Liver (tissue), 9 donors: ENCODE data around the gene KLHL14. TPM values are rescaled to one million over a fixed set of nuclear protein-coding genes. Genes with fewer than 3 reads are reported as not detected.

Source experiments
- DNase-seq: peaks from one replicate; pipeline ENCODE4 v3.0.0-alpha.2; 2017; ENCODE audit warnings: low spot score
- H3K27ac ChIP-seq, 2 donors: one replicate each; pipeline ENCODE4 v1.7.0; 2013; ENCODE audit warnings: inconsistent platforms in 2 of 2, low read length in 2 of 2, control low read depth in 1 of 2, low read depth in 1 of 2, mild to moderate bottlenecking in 1 of 2
- H3K27me3 ChIP-seq, 4 donors: one replicate each; pipeline versions ENCODE4 v1.6.1 to v1.7.0; 2013; ENCODE audit warnings: low read length in 3 of 4, inconsistent platforms in 1 of 4, mild to moderate bottlenecking in 1 of 4, moderate library complexity in 1 of 4; ENCODE audit not compliant: control insufficient read depth in 4 of 4, insufficient read depth in 4 of 4
- H3K36me3 ChIP-seq, 4 donors: one replicate each; pipeline versions ENCODE4 v1.6.1 to v1.7.0; 2013; ENCODE audit warnings: low read length in 3 of 4, mild to moderate bottlenecking in 3 of 4, low read depth in 1 of 4, moderate library complexity in 1 of 4; ENCODE audit not compliant: control insufficient read depth in 4 of 4, insufficient read depth in 3 of 4
- H3K4me1 ChIP-seq, 4 donors: one replicate each; pipeline versions ENCODE4 v1.6.1 to v1.7.0; 2013; ENCODE audit warnings: low read length in 3 of 4, mild to moderate bottlenecking in 3 of 4, moderate library complexity in 1 of 4; ENCODE audit not compliant: control insufficient read depth in 4 of 4, insufficient read depth in 4 of 4
- H3K4me3 ChIP-seq, 3 donors: one replicate each; pipeline versions ENCODE4 v1.6.1 to v1.7.0; 2013; ENCODE audit warnings: low read length in 3 of 3, control low read depth in 1 of 3, low read depth in 1 of 3, mild to moderate bottlenecking in 1 of 3
- H3K9ac ChIP-seq, 2 donors: one replicate each; pipeline ENCODE4 v1.7.0; 2013; ENCODE audit warnings: low read length in 2 of 2, mild to moderate bottlenecking in 2 of 2, moderate library complexity in 2 of 2, control low read depth in 1 of 2, low read depth in 1 of 2
- H3K9me3 ChIP-seq, 4 donors: one replicate each; pipeline versions ENCODE4 v1.6.1 to v1.7.0; 2013; ENCODE audit warnings: low read length in 3 of 4; ENCODE audit not compliant: control insufficient read depth in 4 of 4
- EGR1 ChIP-seq, 2 donors: IDR thresholded peaks; 2 replicates each; pipeline ENCODE4 v1.6.1; 2016 to 2018; ENCODE audit warnings: antibody characterized with exemption in 2 of 2, low read depth in 2 of 2
- FOXA1 ChIP-seq: IDR thresholded peaks from 2 replicates; pipeline ENCODE4 v1.6.1; 2016; ENCODE audit warnings: antibody characterized with exemption
- FOXA2 ChIP-seq: IDR thresholded peaks from 2 replicates; pipeline ENCODE4 v1.6.1; 2016; ENCODE audit warnings: antibody characterized with exemption
- GABPA ChIP-seq, 2 donors: IDR thresholded peaks in 1 of 2; conservative IDR thresholded peaks in 1 of 2; 2 replicates each; pipeline ENCODE4 v1.6.1; 2016; ENCODE audit warnings: antibody characterized with exemption in 2 of 2, mild to moderate bottlenecking in 1 of 2, moderate library complexity in 1 of 2
- HNF4A ChIP-seq, 2 donors: conservative IDR thresholded peaks; 2 replicates each; pipeline ENCODE4 v1.6.1; 2016; ENCODE audit warnings: antibody characterized with exemption in 2 of 2, mild to moderate bottlenecking in 2 of 2
- HNF4G ChIP-seq: IDR thresholded peaks from 2 replicates; pipeline ENCODE4 v1.6.1; 2016; ENCODE audit warnings: antibody characterized with exemption
- JUND ChIP-seq, 2 donors: IDR thresholded peaks; 2 replicates each; pipeline ENCODE4 v1.6.1; 2016; ENCODE audit warnings: antibody characterized with exemption in 2 of 2
- NR2F2 ChIP-seq: IDR thresholded peaks from 2 replicates; pipeline ENCODE4 v1.6.1; 2016; ENCODE audit warnings: antibody characterized with exemption
- RAD21 ChIP-seq, 2 donors: IDR thresholded peaks; 2 replicates each; pipeline ENCODE4 v1.6.1; 2016; ENCODE audit warnings: antibody characterized with exemption in 2 of 2, mild to moderate bottlenecking in 2 of 2
- RXRA ChIP-seq, 2 donors: IDR thresholded peaks; 2 replicates each; pipeline ENCODE4 v1.6.1; 2017 to 2018; ENCODE audit warnings: antibody characterized with exemption in 2 of 2, mild to moderate bottlenecking in 1 of 2
- SP1 ChIP-seq: IDR thresholded peaks from 2 replicates; pipeline ENCODE4 v1.6.1; 2018; ENCODE audit warnings: antibody characterized with exemption, mild to moderate bottlenecking
- TAF1 ChIP-seq: conservative IDR thresholded peaks from 2 replicates; pipeline ENCODE4 v1.6.1; 2016; ENCODE audit warnings: antibody characterized with exemption, mild to moderate bottlenecking
- YY1 ChIP-seq: IDR thresholded peaks from 2 replicates; pipeline ENCODE4 v1.6.1; 2016; ENCODE audit warnings: antibody characterized with exemption, mild to moderate bottlenecking
- WGBS: extraction: QIAGEN DNeasy Blood & Tissue Kit; methylation state at CpG from one replicate; pipeline ENCODE4 v1.1.7; 2013; 5-methylcytosine and 5-hydroxymethylcytosine counted together
- polyA plus RNA-seq, 2 donors: library from polyadenylated mRNA; stranded (reverse) in 1 of 2; unstranded in 1 of 2; fragments of 200-250 nt in 1 of 2; fragments of >200 nt in 1 of 2; fragmentation: Nextera tagmentation in 1 of 2; extraction: Ambion mirVana in 1 of 2; gene quantifications; one replicate each; pipeline versions ENCODE4 v1.2.1 to v1.2.3, GENCODE V29; 2013 to 2015
- total RNA-seq, 2 donors: library from RNA; depleted of rRNA; stranded (reverse); fragments of >200 nt; gene quantifications; one replicate each; pipeline ENCODE4 v1.2.3, GENCODE V29; 2014
- TF ChIP-seq, protein P1 (sequence below): fragments of 150-350 bp; IDR thresholded peaks from 2 replicates; pipeline ENCODE4 v1.5.1; 2017; ENCODE audit warnings: improper control_type of control experiment, low read depth, low read length; ENCODE audit not compliant: missing input control
- TF ChIP-seq, protein P2 (sequence below): IDR thresholded peaks from 2 replicates; pipeline ENCODE4 v1.6.1; 2016; ENCODE audit warnings: antibody characterized with exemption
- TF ChIP-seq, protein P3 (sequence below): IDR thresholded peaks from 2 replicates; pipeline ENCODE4 v1.6.1; 2016; ENCODE audit warnings: antibody characterized with exemption
- TF ChIP-seq, protein P4 (sequence below): IDR thresholded peaks from 2 replicates; pipeline ENCODE4 v1.6.1; 2016; ENCODE audit warnings: antibody characterized with exemption
- TF ChIP-seq, protein P5 (sequence below): IDR thresholded peaks from 2 replicates; pipeline ENCODE4 v1.6.1; 2016; ENCODE audit warnings: antibody characterized with exemption, mild to moderate bottlenecking
- donor health status: healthy.
- donor health status: healthy.
- donor health status: healthy.
- donor health status: healthy.
- donor health status: healthy.

Gene KLHL14
- total and polyA plus RNA-seq, 4 donors: 0.02 to 1.1 (median 0.15) TPM

DNA sequence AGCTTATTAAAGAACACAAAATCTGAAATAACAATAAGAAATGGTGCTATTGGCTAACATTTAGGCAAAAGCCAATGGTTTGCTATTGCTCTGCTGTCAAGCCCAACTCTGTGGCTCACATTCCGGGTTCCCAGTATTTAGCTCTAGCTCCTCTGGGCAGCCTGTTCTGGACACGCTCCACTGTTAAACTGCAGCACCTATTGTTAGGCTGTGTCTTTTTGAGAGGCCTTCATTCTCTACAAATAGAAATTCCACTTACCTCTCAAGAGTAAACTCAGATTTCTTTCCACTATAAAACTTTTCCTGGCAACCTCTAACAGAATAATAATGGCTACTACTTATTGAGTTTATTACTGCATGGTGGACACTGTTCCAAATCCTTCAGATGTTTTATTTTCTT lies 3.7 kb upstream of the KLHL14 start (continued):
- TF ChIP-seq HNF4G (no peak), TAF1 (no peak), RAD21 (IDR thresholded peaks at IDR 0.05) (no peak), FOXA1 (no peak), YY1 (no peak), EGR1 (IDR thresholded peaks at IDR 0.05; ENCODE audit: low read depth in 2 of 2) (no peak)
- TF ChIP-seq, protein P1, sequence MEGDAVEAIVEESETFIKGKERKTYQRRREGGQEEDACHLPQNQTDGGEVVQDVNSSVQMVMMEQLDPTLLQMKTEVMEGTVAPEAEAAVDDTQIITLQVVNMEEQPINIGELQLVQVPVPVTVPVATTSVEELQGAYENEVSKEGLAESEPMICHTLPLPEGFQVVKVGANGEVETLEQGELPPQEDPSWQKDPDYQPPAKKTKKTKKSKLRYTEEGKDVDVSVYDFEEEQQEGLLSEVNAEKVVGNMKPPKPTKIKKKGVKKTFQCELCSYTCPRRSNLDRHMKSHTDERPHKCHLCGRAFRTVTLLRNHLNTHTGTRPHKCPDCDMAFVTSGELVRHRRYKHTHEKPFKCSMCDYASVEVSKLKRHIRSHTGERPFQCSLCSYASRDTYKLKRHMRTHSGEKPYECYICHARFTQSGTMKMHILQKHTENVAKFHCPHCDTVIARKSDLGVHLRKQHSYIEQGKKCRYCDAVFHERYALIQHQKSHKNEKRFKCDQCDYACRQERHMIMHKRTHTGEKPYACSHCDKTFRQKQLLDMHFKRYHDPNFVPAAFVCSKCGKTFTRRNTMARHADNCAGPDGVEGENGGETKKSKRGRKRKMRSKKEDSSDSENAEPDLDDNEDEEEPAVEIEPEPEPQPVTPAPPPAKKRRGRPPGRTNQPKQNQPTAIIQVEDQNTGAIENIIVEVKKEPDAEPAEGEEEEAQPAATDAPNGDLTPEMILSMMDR: no peak

DNA sequence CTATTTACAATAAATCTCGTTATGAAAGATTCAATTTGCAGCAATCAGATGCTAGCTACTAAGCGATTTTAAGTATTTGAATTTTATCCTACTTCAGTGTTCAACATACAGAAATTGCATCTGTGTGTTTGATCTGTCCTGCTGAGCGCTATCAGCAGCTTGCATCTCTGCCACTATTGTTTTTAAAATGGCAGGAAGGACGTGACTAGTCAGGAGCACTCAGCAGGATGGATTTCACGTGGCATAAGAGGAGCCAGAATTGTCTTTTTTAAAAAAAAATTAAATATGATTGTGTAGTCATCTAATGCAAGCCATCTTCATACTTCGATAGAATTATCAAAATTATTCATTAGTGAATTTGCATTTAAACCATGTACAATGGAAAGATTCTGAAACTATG lies 2.8 kb upstream of the KLHL14 start:
- Histone ChIP-seq H3K27ac (no peak overlapping the region), H3K9ac (no peak overlapping the region), H3K9me3 (no peaks in the 10 kb centered on the region), H3K36me3 (no peaks in the 10 kb centered on the region), H3K4me1 (peaks cover 9 to 11% (median 9%) of the 10 kb centered on the region in 4 donors), H3K27me3 (peaks cover 0 to 6% (median 4%) of the 10 kb centered on the region in 4 donors), H3K4me3 (no peak overlapping the region)
- 73% methylated on average over 6 of the region's 6 CpGs for WGBS
- DNase-seq: no peak
- TF ChIP-seq RXRA (IDR thresholded peaks at IDR 0.05) (no peak), FOXA1 (no peak), JUND (IDR thresholded peaks at IDR 0.05) (no peak), RAD21 (IDR thresholded peaks at IDR 0.05) (no peak), NR2F2 (no peak), FOXA2 (no peak), YY1 (no peak), TAF1 (no peak), EGR1 (IDR thresholded peaks at IDR 0.05; ENCODE audit: low read depth in 2 of 2) (no peak), SP1 (no peak), HNF4A (conservative IDR thresholded peaks at IDR 0.05) (no peak), GABPA (IDR thresholded peaks at IDR 0.05 in 1 of 2, conservative IDR thresholded peaks at IDR 0.05 in 1 of 2) (no peak), HNF4G (no peak)
- TF ChIP-seq, protein P2, sequence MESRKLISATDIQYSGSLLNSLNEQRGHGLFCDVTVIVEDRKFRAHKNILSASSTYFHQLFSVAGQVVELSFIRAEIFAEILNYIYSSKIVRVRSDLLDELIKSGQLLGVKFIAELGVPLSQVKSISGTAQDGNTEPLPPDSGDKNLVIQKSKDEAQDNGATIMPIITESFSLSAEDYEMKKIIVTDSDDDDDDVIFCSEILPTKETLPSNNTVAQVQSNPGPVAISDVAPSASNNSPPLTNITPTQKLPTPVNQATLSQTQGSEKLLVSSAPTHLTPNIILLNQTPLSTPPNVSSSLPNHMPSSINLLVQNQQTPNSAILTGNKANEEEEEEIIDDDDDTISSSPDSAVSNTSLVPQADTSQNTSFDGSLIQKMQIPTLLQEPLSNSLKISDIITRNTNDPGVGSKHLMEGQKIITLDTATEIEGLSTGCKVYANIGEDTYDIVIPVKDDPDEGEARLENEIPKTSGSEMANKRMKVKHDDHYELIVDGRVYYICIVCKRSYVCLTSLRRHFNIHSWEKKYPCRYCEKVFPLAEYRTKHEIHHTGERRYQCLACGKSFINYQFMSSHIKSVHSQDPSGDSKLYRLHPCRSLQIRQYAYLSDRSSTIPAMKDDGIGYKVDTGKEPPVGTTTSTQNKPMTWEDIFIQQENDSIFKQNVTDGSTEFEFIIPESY: no peak
- TF ChIP-seq, protein P3, sequence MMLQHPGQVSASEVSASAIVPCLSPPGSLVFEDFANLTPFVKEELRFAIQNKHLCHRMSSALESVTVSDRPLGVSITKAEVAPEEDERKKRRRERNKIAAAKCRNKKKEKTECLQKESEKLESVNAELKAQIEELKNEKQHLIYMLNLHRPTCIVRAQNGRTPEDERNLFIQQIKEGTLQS: no peak
- TF ChIP-seq, protein P1: no peak
- TF ChIP-seq, protein P4, sequence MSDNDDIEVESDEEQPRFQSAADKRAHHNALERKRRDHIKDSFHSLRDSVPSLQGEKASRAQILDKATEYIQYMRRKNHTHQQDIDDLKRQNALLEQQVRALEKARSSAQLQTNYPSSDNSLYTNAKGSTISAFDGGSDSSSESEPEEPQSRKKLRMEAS: no peak
- TF ChIP-seq, protein P5, sequence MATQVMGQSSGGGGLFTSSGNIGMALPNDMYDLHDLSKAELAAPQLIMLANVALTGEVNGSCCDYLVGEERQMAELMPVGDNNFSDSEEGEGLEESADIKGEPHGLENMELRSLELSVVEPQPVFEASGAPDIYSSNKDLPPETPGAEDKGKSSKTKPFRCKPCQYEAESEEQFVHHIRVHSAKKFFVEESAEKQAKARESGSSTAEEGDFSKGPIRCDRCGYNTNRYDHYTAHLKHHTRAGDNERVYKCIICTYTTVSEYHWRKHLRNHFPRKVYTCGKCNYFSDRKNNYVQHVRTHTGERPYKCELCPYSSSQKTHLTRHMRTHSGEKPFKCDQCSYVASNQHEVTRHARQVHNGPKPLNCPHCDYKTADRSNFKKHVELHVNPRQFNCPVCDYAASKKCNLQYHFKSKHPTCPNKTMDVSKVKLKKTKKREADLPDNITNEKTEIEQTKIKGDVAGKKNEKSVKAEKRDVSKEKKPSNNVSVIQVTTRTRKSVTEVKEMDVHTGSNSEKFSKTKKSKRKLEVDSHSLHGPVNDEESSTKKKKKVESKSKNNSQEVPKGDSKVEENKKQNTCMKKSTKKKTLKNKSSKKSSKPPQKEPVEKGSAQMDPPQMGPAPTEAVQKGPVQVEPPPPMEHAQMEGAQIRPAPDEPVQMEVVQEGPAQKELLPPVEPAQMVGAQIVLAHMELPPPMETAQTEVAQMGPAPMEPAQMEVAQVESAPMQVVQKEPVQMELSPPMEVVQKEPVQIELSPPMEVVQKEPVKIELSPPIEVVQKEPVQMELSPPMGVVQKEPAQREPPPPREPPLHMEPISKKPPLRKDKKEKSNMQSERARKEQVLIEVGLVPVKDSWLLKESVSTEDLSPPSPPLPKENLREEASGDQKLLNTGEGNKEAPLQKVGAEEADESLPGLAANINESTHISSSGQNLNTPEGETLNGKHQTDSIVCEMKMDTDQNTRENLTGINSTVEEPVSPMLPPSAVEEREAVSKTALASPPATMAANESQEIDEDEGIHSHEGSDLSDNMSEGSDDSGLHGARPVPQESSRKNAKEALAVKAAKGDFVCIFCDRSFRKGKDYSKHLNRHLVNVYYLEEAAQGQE: no peak
